Activated naive CD4-positive, alpha-beta T cell treated with anti-CD3 and anti-CD28 coated beads for 36 hours (primary cell): ENCODE results near the gene PAQR8. TPM values are rescaled to one million over a fixed set of nuclear protein-coding genes. Genes with fewer than 3 reads are reported as not detected.

Experiments
- CTCF ChIA-PET: fragments of 350-600 bp; sonication (Branson Sonifier 250); formaldehyde crosslinking; loops from one replicate; lab custom pipeline; 2021; ENCODE audit warnings: antibody characterized with exemption; lab: Charles Lee
- DNase-seq: peaks from one replicate; pipeline ENCODE4 v3.0.0-alpha.2; 2020
- H3K27ac Mint-ChIP-seq: one replicate; pipeline ENCODE4 v1.8.0; 2021; ENCODE audit warnings: mild to moderate bottlenecking, mixed read lengths
- H3K27me3 Mint-ChIP-seq: one replicate; pipeline ENCODE4 v1.8.0; 2021; ENCODE audit warnings: low read depth, mixed read lengths
- H3K36me3 Mint-ChIP-seq: one replicate; pipeline ENCODE4 v1.8.0; 2021; ENCODE audit warnings: low read depth, mixed read lengths
- H3K4me1 Mint-ChIP-seq: one replicate; pipeline ENCODE4 v1.8.0; 2021; ENCODE audit warnings: low read depth, mixed read lengths
- H3K4me3 Mint-ChIP-seq: one replicate; pipeline ENCODE4 v1.8.0; 2021; ENCODE audit warnings: mild to moderate bottlenecking, moderate library complexity, mixed read lengths
- H3K9me3 Mint-ChIP-seq: one replicate; pipeline ENCODE4 v1.8.0; 2021; ENCODE audit warnings: mixed read lengths
- intact Hi-C: fragments of 100-400 bp; cut with micrococcal nuclease; formaldehyde crosslinking; loops from one replicate; pipeline ENCODE4 v1.15.1; 2023
- total RNA-seq, 2 experiments: library from RNA; stranded (reverse); gene quantifications; one replicate each; pipeline ENCODE4 v1.2.3, GENCODE V29; 2021

The PAQR8 gene
- total RNA-seq, 2 experiments from 2014 or later = 6.8 to 9.2 TPM

GRCh38 chr6:52399511-52400312 lies 37.8 kb downstream of the PAQR8 start:
- peak overlapping the region; percentile 73 for H3K27ac Mint-ChIP-seq
- H3K4me1 Mint-ChIP-seq = peaks cover 72% of the 10 kb centered on the region
- peaks cover 15% of the 10 kb centered on the region for H3K36me3 Mint-ChIP-seq
- peak; percentile 64 for DNase-seq
- CTCF ChIA-PET = interaction anchor here (0.8 to 9.9 kb wide), 28 partner anchors 10 to 264 kb away, joined by 3 to 198 read pairs (median 4); partner anchors contain the start of genes MCM3 and PAQR8
- H3K4me3 Mint-ChIP-seq = no peak overlapping the region
- no peaks in the 10 kb centered on the region for H3K27me3 Mint-ChIP-seq
- H3K9me3 Mint-ChIP-seq = no peaks in the 10 kb centered on the region
- intact Hi-C loops = loop anchor here (1.0 to 10.0 kb wide), 9 partner anchors 10 to 1025 kb away; partner anchors contain the start of genes EFHC1 and PAQR8

GRCh38 chr6:52400313-52401041 lies 38.5 kb downstream of the PAQR8 start:
- H3K9me3 Mint-ChIP-seq = no peaks in the 10 kb centered on the region
- intact Hi-C loops = loop anchor here (1.0 kb wide), 2 partner anchors 20 to 113 kb away; partner anchors contain the start of gene EFHC1
- no peak overlapping the region for H3K4me3 Mint-ChIP-seq
- H3K27me3 Mint-ChIP-seq = no peaks in the 10 kb centered on the region
- CTCF ChIA-PET = interaction anchor here (0.7 to 9.9 kb wide), 30 partner anchors 9 to 263 kb away, joined by 3 to 198 read pairs (median 4); partner anchors contain the start of genes MCM3 and PAQR8
- peaks cover 15% of the 10 kb centered on the region for H3K36me3 Mint-ChIP-seq
- DNase-seq = no peak
- peak overlapping the region; percentile 73 for H3K27ac Mint-ChIP-seq
- H3K4me1 Mint-ChIP-seq = peaks cover 67% of the 10 kb centered on the region

- DNase-seq = no peak
- H3K4me1 Mint-ChIP-seq = peaks cover 44% of the 10 kb centered on the region
- H3K27ac Mint-ChIP-seq = no peak overlapping the region
- no peaks in the 10 kb centered on the region for H3K27me3 Mint-ChIP-seq
- CTCF ChIA-PET = interaction anchor here (0.6 to 9.9 kb wide), 5 partner anchors 13 to 117 kb away, joined by 3 to 198 read pairs (median 3); partner anchors contain the start of gene MCM3
- peaks cover 13% of the 10 kb centered on the region for H3K36me3 Mint-ChIP-seq
- H3K9me3 Mint-ChIP-seq = no peaks in the 10 kb centered on the region
- no peak overlapping the region for H3K4me3 Mint-ChIP-seq
- intact Hi-C loops = no loop called here
Observed at GRCh38 chr6:52403086-52403485, 41.1 kb downstream of the PAQR8 start.

- CTCF ChIA-PET = interaction anchor here (0.6 to 9.9 kb wide), 7 partner anchors 13 to 248 kb away, joined by 3 to 198 read pairs (median 5); partner anchors contain the start of gene MCM3
- Mint-ChIP-seq H3K27ac (no peak overlapping the region), H3K4me1 (peaks cover 40% of the 10 kb centered on the region), H3K27me3 (no peaks in the 10 kb centered on the region), H3K4me3 (no peak overlapping the region), H3K36me3 (peaks cover 13% of the 10 kb centered on the region), H3K9me3 (no peaks in the 10 kb centered on the region)
- DNase-seq = no peak
- intact Hi-C loops = no loop called here
Observed at GRCh38 chr6:52403627-52404026, 41.7 kb downstream of the PAQR8 start.

GRCh38 chr6:52405243-52405642 lies 43.3 kb downstream of the PAQR8 start:
- Mint-ChIP-seq H3K27ac (no peak overlapping the region), H3K36me3 (peaks cover 13% of the 10 kb centered on the region), H3K4me1 (peaks cover 35% of the 10 kb centered on the region), H3K4me3 (no peak overlapping the region), H3K9me3 (no peaks in the 10 kb centered on the region), H3K27me3 (no peaks in the 10 kb centered on the region)
- no peak for DNase-seq
- intact Hi-C loops = no loop called here
- CTCF ChIA-PET = interaction anchor here (0.9 to 9.9 kb wide), 6 partner anchors 7 to 247 kb away, joined by 3 to 198 read pairs (median 7); partner anchors contain the start of gene MCM3

- H3K9me3 Mint-ChIP-seq = no peaks in the 10 kb centered on the region
- peaks cover 26% of the 10 kb centered on the region for H3K4me1 Mint-ChIP-seq
- CTCF ChIA-PET = interaction anchor here (0.5 to 2.7 kb wide), 22 partner anchors 9 to 1592 kb away, joined by 3 to 21 read pairs (median 4); partner anchors contain the start of genes EFHC1, MCM3 and TRAM2
- no peaks in the 10 kb centered on the region for H3K27me3 Mint-ChIP-seq
- peaks cover 13% of the 10 kb centered on the region for H3K36me3 Mint-ChIP-seq
- H3K27ac Mint-ChIP-seq = no peak overlapping the region
- DNase-seq = no peak
- H3K4me3 Mint-ChIP-seq = no peak overlapping the region
- intact Hi-C loops = loop anchor here (1.0 kb wide), 1 partner anchor 256 kb away; no protein-coding TSS in a partner anchor
Observed at GRCh38 chr6:52407467-52407866, 45.5 kb downstream of the PAQR8 start.

GRCh38 chr6:52409499-52409898 lies 47.5 kb downstream of the PAQR8 start:
- Mint-ChIP-seq H3K36me3 (no peaks in the 10 kb centered on the region), H3K27me3 (no peaks in the 10 kb centered on the region), H3K4me3 (no peak overlapping the region), H3K9me3 (no peaks in the 10 kb centered on the region), H3K4me1 (peaks cover 17% of the 10 kb centered on the region), H3K27ac (peak overlapping the region; percentile 3)
- intact Hi-C loops = no loop called here
- CTCF ChIA-PET = interaction anchor here (0.6 to 2.7 kb wide), 6 partner anchors 8 to 253 kb away, joined by 3 to 21 read pairs (median 4); no protein-coding TSS in a partner anchor
- no peak for DNase-seq

GRCh38 chr6:52410979-52411378 lies 49.0 kb downstream of the PAQR8 start:
- Mint-ChIP-seq H3K9me3 (no peaks in the 10 kb centered on the region), H3K27ac (no peak overlapping the region), H3K4me1 (peaks cover 27% of the 10 kb centered on the region), H3K27me3 (no peaks in the 10 kb centered on the region), H3K4me3 (no peak overlapping the region), H3K36me3 (no peaks in the 10 kb centered on the region)
- intact Hi-C loops = loop anchor here (10.0 kb wide), 1 partner anchor 404 kb away; no protein-coding TSS in a partner anchor
- no peak for DNase-seq
- CTCF ChIA-PET = interaction anchor here (0.7 to 1.0 kb wide), 4 partner anchors 8 to 124 kb away, joined by 3 to 4 read pairs (median 3); no protein-coding TSS in a partner anchor

GRCh38 chr6:52411911-52412310 lies 50.0 kb downstream of the PAQR8 start:
- peaks cover 36% of the 10 kb centered on the region for H3K4me1 Mint-ChIP-seq
- no peak overlapping the region for H3K4me3 Mint-ChIP-seq
- H3K9me3 Mint-ChIP-seq = no peaks in the 10 kb centered on the region
- CTCF ChIA-PET = no interaction called here
- intact Hi-C loops = loop anchor here (10.0 kb wide), 1 partner anchor 403 kb away; no protein-coding TSS in a partner anchor
- H3K27me3 Mint-ChIP-seq = no peaks in the 10 kb centered on the region
- H3K27ac Mint-ChIP-seq = no peak overlapping the region
- H3K36me3 Mint-ChIP-seq = no peaks in the 10 kb centered on the region
- DNase-seq = no peak

GRCh38 chr6:52415333-52415732 lies 53.4 kb downstream of the PAQR8 start:
- intact Hi-C loops = loop anchor here (5.0 to 10.0 kb wide), 2 partner anchors 399 to 467 kb away; no protein-coding TSS in a partner anchor
- H3K4me3 Mint-ChIP-seq = no peak overlapping the region
- H3K4me1 Mint-ChIP-seq = peaks cover 24% of the 10 kb centered on the region
- no peaks in the 10 kb centered on the region for H3K9me3 Mint-ChIP-seq
- CTCF ChIA-PET = interaction anchor here (0.6 to 6.1 kb wide), 18 partner anchors 8 to 255 kb away, joined by 3 to 77 read pairs (median 5); partner anchors contain the start of gene TMEM14A
- no peaks in the 10 kb centered on the region for H3K27me3 Mint-ChIP-seq
- DNase-seq = no peak
- no peaks in the 10 kb centered on the region for H3K36me3 Mint-ChIP-seq
- H3K27ac Mint-ChIP-seq = no peak overlapping the region

- peaks cover 24% of the 10 kb centered on the region for H3K4me1 Mint-ChIP-seq
- no peak overlapping the region for H3K27ac Mint-ChIP-seq
- no peaks in the 10 kb centered on the region for H3K9me3 Mint-ChIP-seq
- intact Hi-C loops = loop anchor here (1.0 to 10.0 kb wide), 6 partner anchors 182 to 466 kb away; no protein-coding TSS in a partner anchor
- H3K4me3 Mint-ChIP-seq = no peak overlapping the region
- H3K27me3 Mint-ChIP-seq = no peaks in the 10 kb centered on the region
- CTCF ChIA-PET = interaction anchor here (0.7 to 6.1 kb wide), 26 partner anchors 8 to 271 kb away, joined by 3 to 77 read pairs (median 4); partner anchors contain the start of gene TMEM14A
- no peaks in the 10 kb centered on the region for H3K36me3 Mint-ChIP-seq
- no peak for DNase-seq
Observed at GRCh38 chr6:52415917-52416628, 54.1 kb downstream of the PAQR8 start.
